IPS-20b (cell line): Measurements from ENCODE around the gene CPPED1.
A peak's percentile ranks its signal among the peaks of the same experiment; 100 is the strongest.
"Not testable (repeated sequence)": the region's sequence is repeated elsewhere in the genome, so short reads cannot be mapped to it uniquely, and the experiment has no call there.

Experiments used
- H3K27ac ChIP-seq: one replicate; pipeline ENCODE4 v1.5.1; 2013; ENCODE audit warnings: low read length
- H3K27me3 ChIP-seq: 2 replicates; pipeline ENCODE4 v1.6.1; 2013; ENCODE audit warnings: mild to moderate bottlenecking, low read length, inconsistent platforms; ENCODE audit not compliant: insufficient read depth
- H3K36me3 ChIP-seq: 2 replicates; pipeline ENCODE4 v1.6.1; 2013; ENCODE audit warnings: low read depth, mild to moderate bottlenecking, inconsistent platforms, low read length, moderate library complexity; ENCODE audit not compliant: insufficient read depth
- H3K4me1 ChIP-seq: 2 replicates; pipeline ENCODE4 v1.6.1; 2013; ENCODE audit warnings: mild to moderate bottlenecking, control low read depth, inconsistent platforms, low read length, moderate library complexity; ENCODE audit not compliant: insufficient read depth
- H3K4me3 ChIP-seq: 2 replicates; pipeline ENCODE4 v1.5.1; 2013; ENCODE audit warnings: mild to moderate bottlenecking, low read length, inconsistent platforms
- H3K9ac ChIP-seq: 2 replicates; pipeline ENCODE4 v1.6.1; 2013; ENCODE audit warnings: low read depth, mild to moderate bottlenecking, inconsistent platforms, low read length, moderate library complexity
- H3K9me3 ChIP-seq: 2 replicates; pipeline ENCODE4 v1.6.1; 2013; ENCODE audit warnings: mild to moderate bottlenecking, low read depth, low read length, inconsistent platforms; ENCODE audit not compliant: insufficient read depth

Gene CPPED1

GRCh38 chr16:12818326-12818725 lies 14.6 kb upstream of the CPPED1 start:
- no peak overlapping the region for H3K9ac ChIP-seq
- no peaks in the 10 kb centered on the region for H3K9me3 ChIP-seq
- no peak overlapping the region for H3K27ac ChIP-seq
- no peaks in the 10 kb centered on the region for H3K4me1 ChIP-seq
- no peaks in the 10 kb centered on the region for H3K36me3 ChIP-seq
- no peak overlapping the region for H3K4me3 ChIP-seq
- H3K27me3 ChIP-seq, result no peaks in the 10 kb centered on the region

- not testable (repeated sequence) for H3K27ac ChIP-seq, H3K9ac ChIP-seq, H3K9me3 ChIP-seq, H3K4me1 ChIP-seq, H3K36me3 ChIP-seq, H3K27me3 ChIP-seq, H3K4me3 ChIP-seq
These were observed 13.1 kb upstream of the CPPED1 start for GRCh38 chr16:12816791-12817214.

- H3K36me3 ChIP-seq, result no peaks in the 10 kb centered on the region
- no peaks in the 10 kb centered on the region for H3K27me3 ChIP-seq
- no peak overlapping the region for H3K27ac ChIP-seq
- no peaks in the 10 kb centered on the region for H3K9me3 ChIP-seq
- no peak overlapping the region for H3K9ac ChIP-seq
- H3K4me1 ChIP-seq, result no peaks in the 10 kb centered on the region
- H3K4me3 ChIP-seq, result no peak overlapping the region
These were observed 11.7 kb upstream of the CPPED1 start for GRCh38 chr16:12815361-12815760.

- H3K36me3 ChIP-seq, H3K9me3 ChIP-seq, H3K27ac ChIP-seq, H3K27me3 ChIP-seq, H3K4me1 ChIP-seq, H3K9ac ChIP-seq, H3K4me3 ChIP-seq: not testable (repeated sequence)
These were observed 10.0 kb upstream of the CPPED1 start for GRCh38 chr16:12813734-12814133.

- not testable (repeated sequence) for H3K27me3 ChIP-seq, H3K9ac ChIP-seq, H3K9me3 ChIP-seq, H3K4me3 ChIP-seq, H3K27ac ChIP-seq, H3K36me3 ChIP-seq, H3K4me1 ChIP-seq
These were observed 9.6 kb upstream of the CPPED1 start for GRCh38 chr16:12813321-12813720.

- Histone ChIP-seq H3K4me1 (no peaks in the 10 kb centered on the region), H3K27ac (no peak overlapping the region)
These were observed 8.0 kb upstream of the CPPED1 start for GRCh38 chr16:12811441-12812383.

GRCh38 chr16:12805066-12805465 lies 1.4 kb upstream of the CPPED1 start:
- Histone ChIP-seq H3K27me3 (no peaks in the 10 kb centered on the region), H3K36me3 (no peaks in the 10 kb centered on the region), H3K9ac (no peak overlapping the region), H3K9me3 (no peaks in the 10 kb centered on the region), H3K4me1 (no peaks in the 10 kb centered on the region), H3K4me3 (no peak overlapping the region), H3K27ac (no peak overlapping the region)

More at GRCh38 chr16:12811441-12812383, 8.0 kb upstream of the CPPED1 start:
- H3K9me3 ChIP-seq, result no peaks in the 10 kb centered on the region
- H3K9ac ChIP-seq, result no peak overlapping the region
- no peaks in the 10 kb centered on the region for H3K36me3 ChIP-seq
- H3K27me3 ChIP-seq, result no peaks in the 10 kb centered on the region
- H3K4me3 ChIP-seq, result no peak overlapping the region

- no peaks in the 10 kb centered on the region for H3K4me1 ChIP-seq
- no peaks in the 10 kb centered on the region for H3K9me3 ChIP-seq
- no peaks in the 10 kb centered on the region for H3K36me3 ChIP-seq
- no peak overlapping the region for H3K27ac ChIP-seq
- no peaks in the 10 kb centered on the region for H3K27me3 ChIP-seq
- H3K4me3 ChIP-seq, result peak overlapping the region; percentile 86
- no peak overlapping the region for H3K9ac ChIP-seq
These were observed 708 bp upstream of the CPPED1 start for GRCh38 chr16:12804395-12804794.

- Histone ChIP-seq H3K27me3 (no peaks in the 10 kb centered on the region), H3K9me3 (no peaks in the 10 kb centered on the region), H3K9ac (peak overlapping the region; percentile 72; the same call in 1 of the 2 replicates), H3K36me3 (no peaks in the 10 kb centered on the region), H3K4me1 (no peaks in the 10 kb centered on the region), H3K27ac (no peak overlapping the region), H3K4me3 (peak overlapping the region; percentile 86)
These were observed 1.0 kb downstream of the CPPED1 start for GRCh38 chr16:12802661-12803060.

- Histone ChIP-seq H3K36me3 (no peaks in the 10 kb centered on the region), H3K9ac (no peak overlapping the region)
These were observed 1.6 kb downstream of the CPPED1 start for GRCh38 chr16:12802048-12802447.

GRCh38 chr16:12801511-12802042 lies 2.1 kb downstream of the CPPED1 start:
- Histone ChIP-seq H3K27me3 (no peaks in the 10 kb centered on the region), H3K9me3 (no peaks in the 10 kb centered on the region), H3K9ac (no peak overlapping the region), H3K4me3 (no peak overlapping the region), H3K36me3 (no peaks in the 10 kb centered on the region), H3K27ac (no peak overlapping the region), H3K4me1 (no peaks in the 10 kb centered on the region)

More at GRCh38 chr16:12802048-12802447, 1.6 kb downstream of the CPPED1 start:
- Histone ChIP-seq H3K27ac (no peak overlapping the region), H3K9me3 (no peaks in the 10 kb centered on the region), H3K4me1 (no peaks in the 10 kb centered on the region), H3K27me3 (no peaks in the 10 kb centered on the region), H3K4me3 (no peak overlapping the region)

GRCh38 chr16:12800817-12801216 lies 2.9 kb downstream of the CPPED1 start:
- H3K27me3 ChIP-seq, result no peaks in the 10 kb centered on the region
- H3K27ac ChIP-seq, result no peak overlapping the region
- H3K4me1 ChIP-seq, result no peaks in the 10 kb centered on the region
- H3K36me3 ChIP-seq, result no peaks in the 10 kb centered on the region
- no peak overlapping the region for H3K4me3 ChIP-seq
- no peak overlapping the region for H3K9ac ChIP-seq
- no peaks in the 10 kb centered on the region for H3K9me3 ChIP-seq
